GM13977 (cell line): ENCODE data around the gene INSYN1.

Experiments
- DNase-seq: peaks from one replicate; pipeline ENCODE4 v3.0.0; 2012; ENCODE audit warnings: low spot score
- in situ Hi-C: fragments of 300-500 bp; cut with MboI; formaldehyde crosslinking; loops from one replicate; pipeline ENCODE4 v1.12.0; 2022; ENCODE audit warnings: low sequenced_read_pairs, low pct_unique_long_range_greater_than_20kb, mixed read lengths, inconsistent platforms; ENCODE audit not compliant: unreplicated experiment
- TF ChIP-seq, protein P1 (sequence below): IDR thresholded peaks from 2 replicates; pipeline ENCODE4 v1.5.1; 2012; ENCODE audit warnings: mild to moderate bottlenecking, control low read depth; ENCODE audit not compliant: insufficient read depth; ENCODE audit errors: extremely low read depth, missing control alignments

Gene INSYN1

DNA sequence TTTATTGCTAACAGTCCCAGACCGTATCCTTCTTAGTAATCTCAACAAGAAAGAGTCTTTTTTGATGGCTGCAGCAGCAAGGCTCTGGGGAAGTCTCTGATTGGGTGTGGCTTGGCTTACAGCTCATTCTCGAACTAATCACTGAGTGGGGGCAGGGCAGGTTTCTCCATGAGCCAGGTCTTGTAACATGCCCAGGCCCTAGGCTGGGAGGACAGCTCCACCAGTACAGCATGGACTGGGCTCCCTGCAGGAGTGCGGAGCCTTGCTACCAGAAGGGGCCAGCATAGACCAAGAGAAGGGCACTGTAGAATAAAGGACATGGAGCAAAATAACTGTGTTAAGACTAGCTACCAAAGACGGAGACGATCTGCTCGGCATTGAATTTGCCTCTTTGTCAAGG lies 61.8 kb downstream of the INSYN1 start:
- DNase-seq: no peak
- in situ Hi-C loops: loop anchor here (25.0 kb wide), 2 partner anchors 129 to 404 kb away; no protein-coding TSS in a partner anchor
- TF ChIP-seq, protein P1, sequence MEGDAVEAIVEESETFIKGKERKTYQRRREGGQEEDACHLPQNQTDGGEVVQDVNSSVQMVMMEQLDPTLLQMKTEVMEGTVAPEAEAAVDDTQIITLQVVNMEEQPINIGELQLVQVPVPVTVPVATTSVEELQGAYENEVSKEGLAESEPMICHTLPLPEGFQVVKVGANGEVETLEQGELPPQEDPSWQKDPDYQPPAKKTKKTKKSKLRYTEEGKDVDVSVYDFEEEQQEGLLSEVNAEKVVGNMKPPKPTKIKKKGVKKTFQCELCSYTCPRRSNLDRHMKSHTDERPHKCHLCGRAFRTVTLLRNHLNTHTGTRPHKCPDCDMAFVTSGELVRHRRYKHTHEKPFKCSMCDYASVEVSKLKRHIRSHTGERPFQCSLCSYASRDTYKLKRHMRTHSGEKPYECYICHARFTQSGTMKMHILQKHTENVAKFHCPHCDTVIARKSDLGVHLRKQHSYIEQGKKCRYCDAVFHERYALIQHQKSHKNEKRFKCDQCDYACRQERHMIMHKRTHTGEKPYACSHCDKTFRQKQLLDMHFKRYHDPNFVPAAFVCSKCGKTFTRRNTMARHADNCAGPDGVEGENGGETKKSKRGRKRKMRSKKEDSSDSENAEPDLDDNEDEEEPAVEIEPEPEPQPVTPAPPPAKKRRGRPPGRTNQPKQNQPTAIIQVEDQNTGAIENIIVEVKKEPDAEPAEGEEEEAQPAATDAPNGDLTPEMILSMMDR: no peak

- in situ Hi-C loops: loop anchor here (25.0 kb wide), 2 partner anchors 126 to 401 kb away; no protein-coding TSS in a partner anchor
- DNase-seq: no peak
- TF ChIP-seq, protein P1: no peak
Observed at GRCh38 chr15:73688455-73688854, 64.7 kb downstream of the INSYN1 start.

DNA sequence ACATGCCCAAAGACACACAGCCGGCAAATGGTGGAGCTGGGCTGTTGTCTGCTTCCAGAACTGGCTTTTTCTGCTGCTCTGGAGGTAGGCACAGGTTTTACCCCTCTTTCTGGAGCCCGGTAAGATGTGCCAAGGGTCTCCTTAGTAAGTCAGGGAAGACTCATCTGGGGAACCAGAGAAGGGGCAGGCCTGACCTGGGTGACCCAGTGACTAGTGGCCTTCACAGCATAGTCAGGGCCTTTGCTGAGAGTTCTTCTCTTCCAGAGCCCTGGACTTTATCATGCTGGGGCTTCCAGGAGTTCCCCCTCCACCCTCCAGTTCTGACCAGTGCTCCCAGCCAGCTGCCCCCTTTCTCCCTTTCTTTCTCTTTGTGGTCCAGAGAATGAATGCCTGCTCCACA lies 65.8 kb downstream of the INSYN1 start:
- in situ Hi-C loops: loop anchor here (25.0 kb wide), 2 partner anchors 125 to 400 kb away; no protein-coding TSS in a partner anchor
- DNase-seq: no peak
- TF ChIP-seq, protein P1: no peak

- no peak for DNase-seq
- in situ Hi-C loops: loop anchor here (25.0 kb wide), 2 partner anchors 125 to 400 kb away; no protein-coding TSS in a partner anchor
- TF ChIP-seq, protein P1: no peak
Observed at GRCh38 chr15:73686781-73687256, 66.3 kb downstream of the INSYN1 start.

DNA sequence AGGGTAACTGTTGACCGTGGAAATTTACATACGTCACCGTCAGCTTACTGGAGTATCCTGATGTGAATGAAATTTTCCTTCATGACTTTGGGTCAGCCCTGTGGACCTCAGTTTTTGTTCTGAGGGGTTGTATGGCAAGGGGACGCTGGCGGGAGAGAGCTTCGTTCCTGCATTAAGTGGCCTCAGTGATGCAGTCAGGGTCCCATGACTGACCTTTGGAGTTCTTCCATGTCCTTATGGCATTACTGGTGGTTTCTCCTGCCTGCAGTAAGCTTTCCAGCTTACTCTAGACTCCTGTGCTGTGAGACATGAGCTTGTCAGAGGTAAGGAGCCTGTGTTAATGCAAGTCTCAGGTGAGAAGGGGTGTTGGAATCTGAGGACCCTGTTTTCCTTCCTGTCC lies 67.2 kb downstream of the INSYN1 start:
- in situ Hi-C loops: loop anchor here (25.0 kb wide), 2 partner anchors 124 to 399 kb away; no protein-coding TSS in a partner anchor
- no peak for DNase-seq
- TF ChIP-seq, protein P1: no peak
